Stimulated activated CD8-positive, alpha-beta memory T cell treated with anti-CD3 and anti-CD28 coated beads, Interleukin-7, amount 100 ng/mL, for 48 hours (primary cell): ENCODE measurements around the gene SYNGR2.
"Not testable (repeated sequence)": the region's sequence is repeated elsewhere in the genome, so short reads cannot be mapped to it uniquely, and the experiment has no call there.

Experiments used
- DNase-seq, 2 donors: peaks; one replicate each; pipeline ENCODE4 v3.0.0-alpha.2; 2020; ENCODE audit warnings: low read depth in 1 of 2; ENCODE audit errors: extremely low read depth in 1 of 2

Gene SYNGR2

GRCh38 chr17:78129351-78130089 lies 38.9 kb upstream of the SYNGR2 start:
- no peak for DNase-seq

GRCh38 chr17:78130090-78130436 lies 38.3 kb upstream of the SYNGR2 start:
- no peak for DNase-seq

DNA sequence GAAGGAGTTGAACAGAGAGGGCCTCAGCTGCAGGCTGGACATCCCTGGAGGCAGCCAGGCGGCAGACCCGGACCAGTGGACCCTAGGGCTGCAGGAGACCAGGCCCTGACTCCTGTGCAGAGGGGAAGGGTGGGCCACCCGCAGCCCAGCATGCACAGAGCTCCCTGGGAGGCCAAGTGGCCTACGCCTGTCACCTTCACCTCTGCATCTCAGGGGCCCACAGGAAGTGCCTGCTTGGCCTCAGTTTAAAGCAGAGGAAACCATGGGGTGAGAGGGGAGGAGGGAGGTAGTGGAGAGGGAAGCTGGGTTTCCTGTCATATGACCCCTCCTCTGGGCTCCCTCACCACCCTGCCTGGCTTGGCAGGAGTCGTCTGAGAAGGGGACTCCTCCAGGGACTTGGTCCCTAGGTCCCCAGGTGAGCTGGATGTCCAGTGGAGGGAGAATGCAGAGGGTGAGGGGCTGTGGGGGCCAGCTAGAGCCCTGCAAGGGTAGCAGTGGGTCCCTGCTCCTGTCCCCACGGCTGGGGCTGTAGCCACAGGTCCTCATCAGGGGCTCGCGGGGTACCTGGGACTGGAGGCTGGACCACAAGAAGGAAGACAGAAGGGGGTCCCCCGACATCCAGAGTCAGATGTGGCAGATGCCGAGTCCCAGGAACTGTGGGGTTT lies 37.8 kb upstream of the SYNGR2 start, which contains the start of gene TMC8:
TMC8 (plus strand) TSS at position 335 of the 665 bp plus-strand sequence. CDS start 818 bp downstream, outside the sequence.
- peak in 1 of 2 donors; percentile 76 for DNase-seq

DNA sequence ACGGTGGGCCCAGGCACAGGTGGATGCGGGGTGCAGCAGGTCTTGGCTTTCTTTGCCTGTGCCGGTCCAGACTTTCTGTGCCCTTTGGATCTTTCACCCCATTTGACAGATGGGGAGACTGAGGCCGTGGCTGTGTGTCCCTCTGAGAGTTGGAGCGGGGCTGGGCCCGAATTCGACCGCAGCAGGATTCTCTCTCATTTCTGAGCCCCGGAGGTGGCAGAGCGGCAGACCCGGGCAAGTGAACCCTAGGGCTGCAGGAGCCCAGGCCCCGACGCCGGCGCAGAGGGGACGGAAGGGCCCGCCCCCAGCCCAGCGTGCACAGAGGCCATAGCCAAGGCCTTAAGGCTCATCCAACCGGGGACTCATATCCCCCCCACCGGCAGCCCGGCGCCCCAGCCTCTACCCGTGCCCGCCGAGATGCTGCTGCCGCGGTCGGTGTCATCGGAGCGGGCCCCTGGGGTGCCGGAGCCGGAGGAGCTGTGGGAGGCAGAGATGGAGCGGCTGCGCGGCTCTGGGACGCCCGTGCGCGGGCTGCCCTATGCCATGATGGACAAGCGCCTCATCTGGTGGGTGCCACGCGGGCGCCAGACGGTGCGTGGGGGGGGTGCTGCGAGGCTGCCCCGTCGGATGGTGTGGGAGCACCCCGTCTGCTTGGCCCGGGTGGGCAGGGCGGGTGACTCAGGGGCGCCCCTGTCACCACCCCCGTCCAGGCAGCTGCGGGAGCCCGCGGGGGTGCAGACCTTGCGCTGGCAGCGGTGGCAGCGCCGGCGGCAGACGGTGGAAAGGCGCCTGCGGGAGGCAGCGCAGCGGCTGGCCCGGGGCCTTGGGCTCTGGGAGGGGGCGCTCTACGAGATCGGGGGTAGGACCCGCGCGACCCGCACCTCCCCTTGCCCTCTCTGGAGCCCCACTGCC lies 37.0 kb upstream of the SYNGR2 start:
- DNase-seq = no peak

DNA sequence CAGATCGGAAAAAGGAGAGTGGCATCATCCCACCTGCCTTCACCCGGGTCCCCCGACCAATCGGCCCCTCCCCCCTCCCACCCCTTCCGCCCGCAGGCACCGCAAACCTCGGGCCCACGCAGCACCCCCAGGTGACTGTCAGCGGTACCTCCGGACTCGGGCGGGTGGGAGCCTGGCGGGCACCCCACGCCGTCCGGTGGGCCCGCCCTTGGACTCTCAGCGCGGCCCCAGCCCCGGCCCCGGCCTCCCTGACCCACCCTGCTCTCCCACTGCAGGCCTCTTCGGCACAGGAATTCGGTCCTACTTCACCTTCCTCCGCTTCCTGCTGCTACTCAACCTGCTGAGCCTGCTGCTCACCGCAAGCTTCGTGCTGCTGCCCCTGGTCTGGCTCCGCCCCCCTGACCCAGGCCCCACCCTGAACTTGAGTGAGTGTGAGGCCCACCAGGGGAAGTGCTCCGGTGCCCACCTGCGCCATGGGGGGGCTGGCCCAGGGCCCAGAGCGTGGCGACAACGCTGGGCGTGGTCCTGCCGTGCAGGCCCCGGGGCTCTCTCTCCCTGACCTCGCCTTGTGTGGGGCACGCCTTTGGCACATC lies 36.2 kb upstream of the SYNGR2 start:
- DNase-seq = peak in 1 of 2 donors; percentile 71

- no peak for DNase-seq
Measured at GRCh38 chr17:78132767-78133178, 35.6 kb upstream of the SYNGR2 start.

- no peak for DNase-seq
Measured at GRCh38 chr17:78133179-78133951, 35.0 kb upstream of the SYNGR2 start.

DNA sequence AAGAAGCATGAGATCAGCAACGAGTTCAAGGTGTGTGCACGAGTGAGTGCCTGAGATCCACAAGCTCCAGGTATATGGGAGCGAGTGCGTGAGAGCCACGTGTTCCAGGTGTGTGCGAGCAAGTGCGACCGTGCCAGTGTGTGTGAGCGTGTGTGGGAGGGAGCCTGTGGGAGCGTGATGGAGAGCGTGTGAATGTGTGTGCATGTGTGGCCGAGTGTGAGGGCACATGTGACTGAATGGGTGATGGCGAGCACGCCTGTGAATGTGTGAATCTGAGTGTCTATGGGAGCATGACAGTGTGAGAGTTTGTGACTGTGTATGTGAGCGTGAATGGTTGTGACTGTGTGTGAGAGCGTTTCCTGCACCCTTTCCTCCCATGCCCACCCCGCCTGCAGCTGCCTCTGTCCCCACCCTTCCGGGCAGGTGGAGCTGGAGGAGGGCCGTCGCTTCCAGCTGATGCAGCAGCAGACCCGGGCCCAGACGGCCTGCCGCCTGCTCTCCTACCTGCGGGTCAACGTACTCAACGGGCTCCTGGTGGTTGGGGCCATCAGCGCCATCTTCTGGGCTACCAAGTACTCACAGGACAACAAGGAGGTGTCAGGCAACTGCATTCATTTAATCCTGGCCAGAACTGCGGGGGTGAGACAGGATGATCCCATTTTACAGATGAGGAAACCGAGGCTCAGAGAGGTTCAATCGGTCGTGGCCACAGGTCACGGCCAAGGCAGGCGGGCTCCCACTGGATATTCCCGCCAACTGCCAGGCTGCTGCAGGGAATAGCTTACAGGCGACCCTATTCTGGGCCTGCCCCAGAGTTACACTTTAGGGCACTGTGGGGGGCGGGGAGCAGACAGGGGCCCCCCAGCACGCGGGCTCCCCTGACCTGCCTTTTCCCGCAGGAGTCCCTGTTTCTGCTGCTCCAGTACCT lies 34.1 kb upstream of the SYNGR2 start:
- DNase-seq = peak in 1 of 2 donors; percentile 64

GRCh38 chr17:78134899-78135385 lies 33.4 kb upstream of the SYNGR2 start:
- no peak for DNase-seq

- DNase-seq = no peak
Measured at GRCh38 chr17:78135858-78136500, 32.4 kb upstream of the SYNGR2 start.

DNA sequence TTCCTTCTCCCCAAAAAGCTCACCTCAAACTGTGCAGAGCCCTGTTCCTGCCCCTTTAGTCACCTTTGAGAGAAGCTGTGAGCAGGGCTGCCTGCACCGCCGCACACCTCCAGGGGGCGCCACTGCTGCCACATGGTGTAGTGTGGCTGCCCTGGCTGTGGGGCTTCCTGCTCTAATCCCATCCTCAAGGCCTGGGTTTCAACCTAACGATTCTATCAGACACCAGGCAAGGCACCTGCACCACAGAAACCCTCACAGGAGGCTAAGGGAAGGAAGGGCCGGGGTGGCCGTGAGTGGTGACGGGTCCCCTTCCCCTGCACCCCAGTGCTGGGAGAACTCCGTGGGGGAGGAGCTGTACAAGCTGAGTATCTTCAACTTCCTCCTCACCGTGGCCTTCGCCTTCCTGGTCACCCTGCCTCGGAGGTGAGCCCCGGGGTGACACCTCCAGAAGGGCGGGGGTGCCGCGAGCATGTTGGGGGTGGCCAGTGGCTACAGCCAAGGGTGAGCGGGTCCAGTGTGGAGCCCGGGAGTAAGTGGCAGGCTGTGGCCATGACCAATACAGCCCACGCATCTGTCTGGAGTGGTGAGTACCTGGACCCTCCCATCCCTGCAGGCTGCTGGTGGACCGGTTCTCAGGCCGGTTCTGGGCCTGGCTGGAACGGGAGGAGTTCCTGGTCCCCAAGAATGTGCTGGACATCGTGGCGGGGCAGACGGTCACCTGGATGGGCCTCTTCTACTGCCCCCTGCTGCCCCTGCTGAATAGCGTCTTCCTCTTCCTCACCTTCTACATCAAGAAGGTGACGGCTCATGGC lies 30.8 kb upstream of the SYNGR2 start:
- DNase-seq = no peak

GRCh38 chr17:78138204-78139060 lies 29.9 kb upstream of the SYNGR2 start:
- DNase-seq = no peak

- not testable (repeated sequence) for DNase-seq
Measured at GRCh38 chr17:78139861-78140168, 28.6 kb upstream of the SYNGR2 start.

GRCh38 chr17:78140169-78141051 lies 28.0 kb upstream of the SYNGR2 start:
- peak; percentile 92 to 98 for DNase-seq

DNA sequence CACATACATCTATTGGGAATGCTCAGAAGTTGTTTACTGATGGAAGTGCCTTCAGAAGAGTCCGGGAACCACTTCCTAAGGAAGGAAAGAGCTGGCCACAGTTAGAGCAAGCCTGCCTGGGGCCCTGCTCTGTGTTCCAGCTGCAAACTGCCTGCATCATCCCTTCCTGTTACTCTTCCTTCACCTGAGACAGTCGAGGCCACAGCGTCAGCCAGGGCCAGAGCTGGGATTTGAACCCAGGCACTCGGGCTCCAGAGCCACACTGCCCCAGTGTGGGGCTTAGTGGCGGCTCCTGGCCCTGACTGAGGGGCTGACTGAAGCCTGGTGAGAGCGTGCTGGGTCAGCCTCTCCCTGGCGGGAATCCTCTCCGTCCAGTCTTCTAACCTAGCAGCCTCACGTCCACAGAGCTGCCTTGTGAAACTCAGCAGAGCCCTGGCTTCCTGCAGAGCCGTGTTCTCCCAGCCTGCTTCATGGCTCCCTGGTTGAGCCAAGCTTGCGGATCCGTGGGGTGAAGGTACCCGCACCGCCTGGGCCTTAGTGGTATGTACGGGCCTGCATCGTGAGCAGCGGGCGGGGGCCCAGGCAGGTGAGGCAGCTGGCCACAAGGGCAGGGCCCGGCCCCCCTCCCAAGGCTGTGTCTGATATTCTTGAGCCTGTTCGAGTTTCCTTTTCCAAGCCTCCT lies 26.8 kb upstream of the SYNGR2 start:
- no peak for DNase-seq
